ENCODE measurements around the gene OR6M1. TPM values are rescaled to one million over a fixed set of nuclear protein-coding genes. Genes with fewer than 3 reads are reported as not detected.

The OR6M1 gene
- total and polyA plus RNA-seq, 9 of the 15 experiments (the other 6 are each of a cell fraction or from before 2014, with no cell fraction given), result not detected

GRCh38 chr11:123841174-123841573 is 35.0 kb upstream of the OR6M1 start:
- no peak for ATAC-seq
- H3K9ac ChIP-seq (ENCODE audit: insufficient read depth in 1 of 2, low read depth in 2 of 2, low read length in 2 of 2), result no peak overlapping the region
- no TSS peak for BruUV-seq (replicated peaks)

GRCh38 chr11:123839131-123839530 is 33.0 kb upstream of the OR6M1 start:
- Histone ChIP-seq H3K36me3 (ENCODE audit: control insufficient read depth, insufficient read depth, low read length) (no peaks in the 10 kb centered on the region), H3K4me1 (replicated peaks in 1 of 2; ENCODE audit: control insufficient read depth in 2 of 2, insufficient read depth in 2 of 2, low read length in 2 of 2) (no peaks in the 10 kb centered on the region), H3K9me1 (ENCODE audit: control insufficient read depth, insufficient read depth, low read length) (no peaks in the 10 kb centered on the region), H4K20me1 (replicated peaks; ENCODE audit: control insufficient read depth, insufficient read depth, low read length) (no peaks in the 10 kb centered on the region), H3K27ac (ENCODE audit: extremely low read depth, low read depth, low read length) (no peak overlapping the region), H3K27me3 (ENCODE audit: control insufficient read depth in 2 of 2, insufficient read depth in 2 of 2, low read length in 2 of 2) (peaks cover 0 to 6% of the 10 kb centered on the region in 2 experiments; a peak in 1 of 5 replicates), H2AFZ (ENCODE audit: low read depth, low read length) (no peak overlapping the region), H3K9me3 (replicated peaks; ENCODE audit: control insufficient read depth, insufficient read depth, low read depth, low read length) (no peaks in the 10 kb centered on the region), H3K79me2 (ENCODE audit: control insufficient read depth, insufficient read depth, low read length) (no peaks in the 10 kb centered on the region), H3K4me2 (ENCODE audit: insufficient read depth, low read length) (no peak overlapping the region), H3K4me3 (no peak overlapping the region), H3K9ac (ENCODE audit: insufficient read depth in 1 of 2, low read depth in 2 of 2, low read length in 2 of 2) (no peak overlapping the region)
- no TSS peak for BruUV-seq (replicated peaks)
- WGBS (ENCODE audit: insufficient coverage, low coverage, missing lambda C conversion rate), result 0% methylated on average over 5 of the region's 5 CpGs
- no peak for ATAC-seq
- in situ Hi-C loops (cut with MboI), result no loop called here
- no peak for FAIRE-seq
- intact Hi-C loops (cut with micrococcal nuclease), result no loop called here
- ChIA-PET CTCF (ENCODE audit: low intra/inter-chr PET ratio) (no interaction called here), POLR2A (no interaction called here)
- DNase-seq (ENCODE audit: extremely low read depth in 1 of 4, low spot score in 3 of 4), result no peak
- TF ChIP-seq, protein P1, sequence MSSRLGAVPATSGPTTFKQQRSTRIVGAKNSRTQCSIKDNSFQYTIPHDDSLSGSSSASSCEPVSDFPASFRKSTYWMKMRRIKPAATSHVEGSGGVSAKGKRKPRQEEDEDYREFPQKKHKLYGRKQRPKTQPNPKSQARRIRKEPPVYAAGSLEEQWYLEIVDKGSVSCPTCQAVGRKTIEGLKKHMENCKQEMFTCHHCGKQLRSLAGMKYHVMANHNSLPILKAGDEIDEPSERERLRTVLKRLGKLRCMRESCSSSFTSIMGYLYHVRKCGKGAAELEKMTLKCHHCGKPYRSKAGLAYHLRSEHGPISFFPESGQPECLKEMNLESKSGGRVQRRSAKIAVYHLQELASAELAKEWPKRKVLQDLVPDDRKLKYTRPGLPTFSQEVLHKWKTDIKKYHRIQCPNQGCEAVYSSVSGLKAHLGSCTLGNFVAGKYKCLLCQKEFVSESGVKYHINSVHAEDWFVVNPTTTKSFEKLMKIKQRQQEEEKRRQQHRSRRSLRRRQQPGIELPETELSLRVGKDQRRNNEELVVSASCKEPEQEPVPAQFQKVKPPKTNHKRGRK (tag; IDR thresholded peaks at IDR 0.05), result no peak
- TF ChIP-seq ARID3A (IDR thresholded peaks at IDR 0.05; ENCODE audit: borderline replicate concordance, low read depth, low read length) (no peak), PTRF (tag; IDR thresholded peaks at IDR 0.05) (no peak), ZNF212 (CRISPR knock-in tag; IDR thresholded peaks at IDR 0.05) (no peak), FOS (IDR thresholded peaks at IDR 0.05; ENCODE audit: extremely low read depth, insufficient read length) (no peak), HNRNPLL (IDR thresholded peaks at IDR 0.05; ENCODE audit: low read depth, low read length, poor library complexity, severe bottlenecking) (no peak), NR4A1 (CRISPR knock-in tag; IDR thresholded peaks at IDR 0.05) (no peak), NR4A1 (tag; IDR thresholded peaks at IDR 0.05) (no peak)

More at GRCh38 chr11:123841174-123841573, 35.0 kb upstream of the OR6M1 start:
- no peak overlapping the region for H3K27ac ChIP-seq (ENCODE audit: extremely low read depth, low read depth, low read length)
- ChIA-PET POLR2A (no interaction called here), CTCF (ENCODE audit: low intra/inter-chr PET ratio) (no interaction called here)
- H4K20me1 ChIP-seq (replicated peaks; ENCODE audit: control insufficient read depth, insufficient read depth, low read length), result no peaks in the 10 kb centered on the region
- no peaks in the 10 kb centered on the region for H3K36me3 ChIP-seq (ENCODE audit: control insufficient read depth, insufficient read depth, low read length)
- intact Hi-C loops (cut with micrococcal nuclease) (no loop called here), in situ Hi-C loops (cut with MboI) (no loop called here)
- FAIRE-seq, result no peak
- H3K4me3 ChIP-seq, result no peak overlapping the region
- no peak overlapping the region for H3K4me2 ChIP-seq (ENCODE audit: insufficient read depth, low read length)
- 3% methylated on average over 6 of the region's 6 CpGs for WGBS (ENCODE audit: insufficient coverage, low coverage, missing lambda C conversion rate)
- no peaks in the 10 kb centered on the region for H3K79me2 ChIP-seq (ENCODE audit: control insufficient read depth, insufficient read depth, low read length)
- H3K4me1 ChIP-seq (replicated peaks in 1 of 2; ENCODE audit: control insufficient read depth in 2 of 2, insufficient read depth in 2 of 2, low read length in 2 of 2), result no peaks in the 10 kb centered on the region
- H3K9me1 ChIP-seq (ENCODE audit: control insufficient read depth, insufficient read depth, low read length), result no peaks in the 10 kb centered on the region
- 0 out of 2 replicates have a peak, but pooled peaks have one; percentile 22 for TF ChIP-seq GABPA (tag; conservative IDR thresholded peaks at IDR 0.05; ENCODE audit: low read depth)
- TF ChIP-seq GTF2A2 (tag; IDR thresholded peaks at IDR 0.05), result no peak
- no peak for TF ChIP-seq EP300 (IDR thresholded peaks at IDR 0.05; ENCODE audit: low read length)
- 0 out of 2 replicates have a peak, but pooled peaks have one; percentile 13 for TF ChIP-seq FOSL1 (tag; conservative IDR thresholded peaks at IDR 0.05)
- peak; percentile 62 for TF ChIP-seq ATF3 (IDR thresholded peaks at IDR 0.05)
- no peak for TF ChIP-seq ATF3 (CRISPR knock-in tag; conservative IDR thresholded peaks at IDR 0.05)
- TF ChIP-seq JUN (IDR thresholded peaks at IDR 0.05; ENCODE audit: borderline replicate concordance, low read depth, low read length), result 0 out of 2 replicates have a peak, but pooled peaks have one; percentile 19
- TF ChIP-seq JUN (CRISPR knock-in tag; IDR thresholded peaks at IDR 0.05; ENCODE audit: borderline replicate concordance), result no peak
- peaks cover 0 to 6% of the 10 kb centered on the region in 2 experiments; a peak in 1 of 5 replicates for H3K27me3 ChIP-seq (ENCODE audit: control insufficient read depth in 2 of 2, insufficient read depth in 2 of 2, low read length in 2 of 2)
- no peak for DNase-seq (ENCODE audit: extremely low read depth in 1 of 4, low spot score in 3 of 4)
- no peak overlapping the region for H2AFZ ChIP-seq (ENCODE audit: low read depth, low read length)
- no peaks in the 10 kb centered on the region for H3K9me3 ChIP-seq (replicated peaks; ENCODE audit: control insufficient read depth, insufficient read depth, low read depth, low read length)

All from K562 (cell line).